Activated CD8-positive, alpha-beta memory T cell treated with anti-CD3 and anti-CD28 coated beads, Interleukin-2, amount 50 U/mL, for 1 hour (primary cell): Measurements from ENCODE around the gene TAF1B.
"Not testable (repeated sequence)": the region's sequence is repeated elsewhere in the genome, so short reads cannot be mapped to it uniquely, and the experiment has no call there.

Experiments
- DNase-seq: peaks from one replicate; pipeline ENCODE4 v3.0.0-alpha.2; 2020; ENCODE audit errors: extremely low read depth

The TAF1B gene

DNA sequence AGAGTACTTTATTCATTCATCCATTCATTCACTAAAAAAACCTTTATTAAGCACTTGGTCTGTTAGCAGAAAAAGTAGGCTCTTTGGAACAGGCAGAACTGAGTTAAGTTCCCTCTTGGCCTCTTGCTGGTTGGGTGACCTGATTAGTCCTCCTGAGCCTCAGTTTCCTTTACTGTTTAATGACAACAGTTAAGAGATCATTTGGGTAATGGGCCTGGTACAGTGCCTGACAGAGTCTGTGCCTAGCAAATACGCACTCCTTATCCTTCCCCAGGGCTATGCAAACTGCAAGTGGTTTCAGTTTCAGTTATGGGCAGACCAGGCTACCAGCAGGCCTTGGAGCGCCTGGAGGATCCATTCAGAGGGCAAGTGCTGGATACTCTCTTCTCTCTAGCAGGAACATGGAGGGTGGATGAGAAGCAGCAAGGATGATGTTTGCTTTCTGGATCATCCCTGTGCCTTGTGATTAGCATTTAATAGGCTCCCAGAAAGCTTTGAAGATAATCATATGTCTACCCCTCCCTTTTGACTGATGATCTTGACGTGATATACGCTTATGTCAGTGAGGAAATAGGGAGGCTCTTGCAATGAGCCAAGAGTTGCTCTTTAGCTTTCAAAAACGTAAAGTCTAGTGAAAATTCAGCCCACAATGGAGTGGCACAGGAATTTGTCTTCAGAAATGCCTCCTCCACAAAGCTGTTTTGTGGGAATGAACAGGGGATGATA, 12.4 kb upstream of the TAF1B start:
- DNase-seq: no peak

DNA sequence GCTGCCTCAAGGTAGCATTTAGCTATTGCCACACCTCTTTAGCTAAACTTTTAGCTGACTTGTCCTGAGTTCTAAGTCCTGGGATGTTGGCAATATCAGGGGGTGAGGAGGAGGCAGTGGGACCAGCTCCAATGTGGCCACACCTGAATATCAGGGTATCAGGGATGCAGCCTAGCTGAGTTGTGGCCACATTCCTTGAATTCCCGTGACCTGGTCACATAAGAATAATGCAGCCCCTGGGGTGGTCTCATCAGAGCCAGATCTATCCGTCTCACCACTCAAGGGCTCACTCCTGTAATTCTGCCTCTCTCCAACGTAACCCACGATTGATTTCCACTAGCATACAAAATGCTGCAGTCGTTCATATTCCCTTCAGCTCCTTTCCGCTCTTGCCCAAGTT, 11.6 kb upstream of the TAF1B start:
- no peak for DNase-seq

DNA sequence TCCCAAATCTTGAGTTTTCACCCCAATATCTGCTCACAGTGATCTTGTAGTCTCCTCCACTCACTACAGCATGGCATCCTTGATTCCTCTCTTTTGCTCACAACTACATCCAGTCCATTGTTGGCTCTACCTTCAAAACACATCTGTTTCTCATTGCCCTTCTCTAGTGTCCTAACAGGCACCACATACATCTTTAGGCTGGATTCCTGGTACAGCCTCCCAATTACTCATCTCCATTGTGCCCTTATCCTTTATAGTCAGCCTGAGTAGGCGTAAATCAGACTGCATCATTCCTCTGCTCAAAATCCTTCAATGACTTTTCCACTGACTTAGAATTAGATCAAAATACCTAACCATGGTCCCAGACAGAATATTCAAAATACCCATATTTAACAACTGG, 10.7 kb upstream of the TAF1B start:
- DNase-seq: no peak

DNA sequence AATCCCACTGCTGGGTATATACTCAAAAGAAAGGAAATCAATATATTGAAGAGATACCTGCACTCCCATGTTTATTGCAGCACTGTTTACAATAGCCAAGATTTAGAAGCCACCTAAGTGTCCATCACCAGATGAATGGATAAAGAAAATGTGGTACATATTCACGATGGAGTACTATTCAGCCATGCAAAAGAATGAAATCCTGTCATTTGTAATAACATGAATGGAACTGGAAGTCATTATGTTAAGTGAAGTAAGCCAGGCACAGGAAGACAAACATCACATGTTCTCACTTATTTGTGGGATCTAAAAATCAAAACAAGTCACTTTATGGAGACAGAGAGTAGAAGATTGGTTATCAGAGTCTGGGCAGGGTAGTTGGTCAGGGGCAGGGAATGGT, 8.2 kb upstream of the TAF1B start:
- DNase-seq: not testable (repeated sequence)

DNA sequence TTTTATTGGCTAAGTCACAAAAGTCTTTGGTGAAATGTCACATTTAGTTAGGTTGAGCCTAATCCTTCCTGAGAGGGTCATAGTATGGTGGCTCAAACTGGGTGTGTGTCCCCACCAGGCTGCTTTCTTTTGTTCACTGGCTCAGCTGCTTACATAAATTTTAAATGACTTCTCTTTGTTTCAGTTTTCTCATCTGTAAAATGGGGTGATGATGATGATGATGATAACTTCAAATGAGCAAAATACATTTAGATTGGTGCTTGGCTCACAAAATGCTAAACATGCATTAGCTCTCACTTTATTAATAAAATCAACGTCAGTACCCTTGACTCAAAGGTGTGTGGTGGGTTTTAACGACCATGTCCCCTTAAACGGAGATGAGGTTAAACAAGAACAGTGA, 7.2 kb upstream of the TAF1B start:
- DNase-seq: no peak

DNA sequence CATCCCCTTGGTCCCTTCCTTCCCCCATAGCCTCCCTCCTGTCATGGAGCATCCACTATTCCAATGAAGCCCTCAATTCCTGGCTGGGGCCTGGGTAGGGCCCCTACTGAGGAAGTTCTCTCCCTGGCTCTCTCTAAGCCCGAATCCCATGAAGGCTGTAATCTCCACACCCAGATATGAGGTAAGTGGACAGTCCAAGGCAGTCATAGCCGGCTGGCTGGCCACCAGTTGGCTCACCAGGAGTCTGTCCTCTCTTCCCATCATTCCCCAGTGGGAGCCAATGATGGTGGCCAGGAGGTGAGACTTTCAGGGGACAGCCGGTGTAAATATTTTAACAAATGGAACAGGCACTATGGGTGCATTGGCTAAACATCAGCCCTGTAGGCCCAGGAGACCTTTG, 6.8 kb upstream of the TAF1B start:
- no peak for DNase-seq

DNA sequence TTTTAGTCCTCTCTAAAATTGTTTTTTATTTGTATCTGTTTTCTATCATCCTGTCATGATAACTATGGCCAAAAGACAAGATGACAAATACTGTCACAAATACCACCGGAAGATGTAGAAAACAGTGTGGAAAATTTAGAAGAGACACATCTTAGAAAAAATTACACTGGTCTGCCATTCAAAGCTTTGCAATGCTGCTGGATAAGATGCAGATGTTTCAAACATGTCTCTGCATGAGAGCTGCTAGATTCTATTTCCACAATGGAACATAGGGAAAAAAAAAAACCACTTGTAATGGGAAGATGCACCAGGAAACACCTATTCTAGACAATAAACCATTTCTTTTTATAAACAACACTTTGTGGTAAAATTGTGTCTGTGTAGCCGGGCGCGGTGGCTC, 5.8 kb upstream of the TAF1B start:
- DNase-seq: no peak

DNA sequence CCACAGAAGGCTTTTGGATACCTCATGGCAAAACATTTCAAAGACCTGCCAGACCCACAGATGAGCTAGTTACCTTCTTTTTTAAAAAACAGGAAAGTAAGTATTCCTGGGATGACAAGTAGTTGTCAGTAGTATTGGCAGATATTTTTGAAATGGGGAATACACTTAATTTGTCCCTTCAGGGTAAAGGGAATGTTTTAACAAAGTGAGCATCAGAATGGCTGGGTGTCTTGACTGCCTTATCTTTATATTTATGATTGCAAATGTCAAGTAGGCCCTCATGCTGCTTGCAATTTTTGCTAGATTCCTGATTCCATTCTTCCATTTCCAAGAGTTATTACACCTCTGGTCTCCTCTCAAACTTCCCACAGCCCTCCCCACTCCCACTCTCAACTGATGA, 4.9 kb upstream of the TAF1B start:
- no peak for DNase-seq

DNA sequence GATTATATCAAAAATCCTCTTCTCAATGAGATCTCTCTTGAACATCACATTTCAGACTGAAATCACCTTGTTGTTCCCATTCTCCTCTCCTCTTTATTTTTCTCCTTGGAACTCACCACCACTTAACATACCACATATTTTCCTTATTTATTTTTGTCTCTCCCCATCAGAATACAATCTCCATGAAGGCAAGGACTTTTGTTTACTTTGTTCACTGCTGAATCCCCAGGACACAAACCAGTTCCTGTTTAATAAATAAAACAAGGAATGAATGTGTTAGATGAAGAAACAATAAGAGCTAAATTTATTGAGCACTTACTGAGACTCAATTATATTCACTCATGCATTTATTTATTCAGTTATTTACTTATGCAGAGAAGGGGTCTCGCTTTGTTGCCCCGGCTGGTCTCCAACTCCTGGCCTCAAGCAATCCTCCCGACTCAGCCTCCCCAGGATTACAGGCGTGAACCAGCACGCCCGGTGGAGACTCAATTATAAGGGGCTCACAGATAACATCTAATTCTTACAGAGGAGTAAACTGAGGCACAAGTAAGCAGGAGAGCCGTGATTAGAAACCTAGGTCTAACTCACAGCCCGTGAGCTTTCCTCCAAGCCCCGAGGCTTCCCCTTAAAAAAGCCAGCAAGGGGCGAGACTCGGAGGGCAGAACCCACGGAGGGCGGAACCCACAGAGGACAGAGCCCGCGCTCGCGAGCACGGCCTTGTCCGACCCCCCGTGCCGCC, 616 bp upstream of the TAF1B start:
- DNase-seq: no peak

DNA sequence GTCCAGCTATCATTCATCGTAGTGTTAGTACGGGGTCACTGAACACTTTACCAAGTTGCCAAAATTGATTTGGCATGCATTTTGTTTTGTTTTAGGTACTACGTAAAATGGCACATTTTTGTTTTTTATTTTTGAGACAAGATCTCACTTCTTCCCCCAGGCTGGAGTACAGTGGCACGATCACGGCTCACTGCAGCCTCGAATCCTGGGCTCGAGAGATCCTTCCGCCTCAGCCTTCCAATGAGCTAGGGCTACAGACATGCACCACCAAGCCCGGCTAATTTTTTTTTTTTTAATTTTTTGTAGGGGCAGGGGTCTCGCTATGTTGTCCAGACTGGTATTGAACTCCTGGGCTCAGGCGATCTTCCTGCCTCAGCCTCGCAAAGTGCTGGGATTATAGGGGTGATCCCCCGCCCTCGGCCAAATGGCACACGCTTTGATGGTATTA, 786 bp downstream of the TAF1B start:
- no peak for DNase-seq

DNA sequence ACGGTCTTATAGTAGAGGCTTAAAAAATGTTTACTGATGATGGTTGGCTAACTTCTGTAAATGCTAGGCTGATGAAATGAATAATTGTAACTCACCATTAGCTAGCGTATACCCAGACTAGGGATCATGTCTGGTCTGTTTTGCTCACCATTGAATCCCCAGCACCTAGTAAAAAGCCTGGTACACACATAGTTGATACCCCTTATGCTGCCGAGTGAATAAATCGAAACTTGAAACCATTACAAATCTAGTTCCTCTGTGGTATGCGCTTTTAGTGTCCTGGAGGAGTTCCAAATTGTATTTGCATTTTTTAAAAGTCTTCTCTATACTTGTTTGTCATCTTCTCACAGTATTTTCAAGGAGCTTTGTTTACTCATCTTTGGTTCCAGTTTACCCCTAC, 1.3 kb downstream of the TAF1B start:
- DNase-seq: no peak

DNA sequence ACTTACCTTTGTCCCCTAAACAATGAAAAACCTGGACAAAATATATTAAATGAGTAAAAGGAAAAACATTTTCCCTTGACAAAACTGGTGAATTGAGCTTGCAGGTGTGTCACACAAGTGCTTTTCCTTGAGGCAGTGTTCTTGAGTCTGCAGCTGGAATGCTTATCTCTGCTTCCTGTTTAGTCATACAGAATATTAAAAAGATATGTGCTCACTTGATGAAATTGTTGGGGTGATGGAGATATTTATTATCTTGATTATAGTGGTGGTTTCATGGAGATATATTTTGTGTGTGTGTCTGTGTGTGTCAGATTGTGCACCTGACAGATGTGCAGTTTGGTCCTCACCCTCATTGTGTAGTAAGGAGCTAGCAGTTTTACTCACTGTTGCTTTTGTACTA, 3.3 kb downstream of the TAF1B start:
- no peak for DNase-seq

DNA sequence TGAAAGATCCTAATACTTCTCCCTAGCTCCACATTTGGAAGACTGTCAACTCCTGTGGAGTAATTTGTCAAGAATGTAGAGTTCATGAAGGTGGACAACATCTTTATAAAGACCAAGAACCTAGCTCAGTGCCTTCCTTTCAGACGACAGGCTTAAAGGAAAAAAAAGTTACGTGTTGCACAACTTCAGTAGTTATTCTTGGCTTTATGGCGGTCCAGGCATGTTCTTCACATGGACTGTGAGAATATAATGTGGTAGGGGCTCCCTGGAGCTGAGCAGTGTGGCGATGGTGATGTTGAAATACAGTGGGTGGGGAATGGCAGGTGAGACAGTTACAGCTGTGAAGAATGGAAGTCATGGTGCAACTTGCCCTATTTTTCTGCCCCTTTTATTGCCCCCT, 3.9 kb downstream of the TAF1B start:
- no peak for DNase-seq

DNA sequence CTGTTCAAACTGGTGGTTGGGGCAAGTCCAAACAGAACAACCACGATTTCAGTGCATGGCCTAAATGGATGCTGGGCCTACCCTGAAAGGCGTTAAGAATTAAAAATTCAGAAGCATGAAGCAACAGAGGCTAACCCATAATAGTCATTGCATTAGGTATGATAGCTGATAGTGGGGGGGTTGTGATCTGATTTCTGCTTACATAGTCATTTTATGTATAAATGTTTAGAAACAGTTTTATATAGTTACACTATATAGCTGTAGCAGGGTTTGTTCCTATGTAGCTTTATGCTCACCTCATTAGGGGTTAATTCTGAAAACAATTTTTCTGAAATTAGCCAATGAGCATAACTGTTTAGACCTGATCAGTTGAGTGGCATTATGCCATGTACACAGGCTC, 9.6 kb downstream of the TAF1B start:
- no peak for DNase-seq

DNA sequence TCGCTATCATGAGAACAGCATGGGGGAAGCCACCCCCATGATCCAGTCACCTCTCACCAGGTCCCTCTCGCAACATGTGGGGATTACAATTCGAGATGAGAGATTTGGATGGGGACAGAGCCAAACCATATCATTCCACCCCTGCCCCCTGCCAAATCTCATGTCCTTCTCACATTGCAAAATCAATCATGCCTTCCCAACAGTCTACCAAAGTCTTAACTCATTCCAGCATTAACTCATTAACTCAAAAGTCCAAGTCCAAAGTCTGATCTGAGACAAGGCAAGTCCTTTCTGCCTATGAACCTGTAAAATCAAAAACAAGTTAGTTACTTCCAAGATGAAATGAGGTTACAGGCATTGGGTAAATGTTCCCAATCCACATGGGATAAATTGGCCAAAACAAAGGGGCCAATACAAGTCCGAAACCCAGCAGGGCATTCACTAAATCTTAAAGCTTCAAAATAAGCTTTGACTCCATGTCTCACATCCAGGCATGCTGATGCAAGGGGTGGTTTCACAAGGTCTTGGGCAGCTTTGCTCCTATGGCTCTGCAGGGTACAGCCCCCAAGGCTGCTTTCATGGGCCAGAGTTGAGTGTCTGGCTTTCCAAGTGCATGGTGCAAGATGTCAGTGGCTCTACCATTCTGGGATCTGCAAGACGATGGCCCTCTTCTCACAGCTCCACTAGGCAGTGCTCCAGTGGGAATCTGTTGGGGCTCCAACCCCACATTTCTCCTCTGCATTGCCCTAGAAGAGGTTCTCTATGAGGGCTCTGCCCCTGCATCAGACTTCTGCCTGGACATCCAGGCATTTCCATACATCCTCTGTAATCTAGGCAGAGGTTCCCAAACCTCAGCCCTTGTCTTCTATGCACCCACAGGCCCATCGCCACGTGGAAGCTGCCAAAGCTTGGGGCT, 14.8 kb downstream of the TAF1B start:
- DNase-seq: no peak

DNA sequence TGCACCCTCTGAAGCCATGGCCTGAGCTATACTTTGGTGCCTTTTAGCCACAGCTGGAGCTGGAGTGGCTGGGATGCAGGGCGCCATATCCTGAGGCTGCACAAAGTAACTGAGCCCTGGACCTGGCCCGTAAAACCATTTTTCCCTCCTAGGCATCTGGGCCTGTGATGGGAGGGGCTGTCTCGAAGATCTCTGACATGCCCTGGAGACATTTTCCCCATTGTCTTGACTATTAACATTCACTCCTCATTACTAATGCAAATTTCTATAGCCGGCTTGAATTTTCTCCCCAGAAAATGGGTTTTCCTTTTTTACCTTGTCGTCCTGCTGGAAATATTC, 15.4 kb downstream of the TAF1B start:
- DNase-seq: no peak

DNA sequence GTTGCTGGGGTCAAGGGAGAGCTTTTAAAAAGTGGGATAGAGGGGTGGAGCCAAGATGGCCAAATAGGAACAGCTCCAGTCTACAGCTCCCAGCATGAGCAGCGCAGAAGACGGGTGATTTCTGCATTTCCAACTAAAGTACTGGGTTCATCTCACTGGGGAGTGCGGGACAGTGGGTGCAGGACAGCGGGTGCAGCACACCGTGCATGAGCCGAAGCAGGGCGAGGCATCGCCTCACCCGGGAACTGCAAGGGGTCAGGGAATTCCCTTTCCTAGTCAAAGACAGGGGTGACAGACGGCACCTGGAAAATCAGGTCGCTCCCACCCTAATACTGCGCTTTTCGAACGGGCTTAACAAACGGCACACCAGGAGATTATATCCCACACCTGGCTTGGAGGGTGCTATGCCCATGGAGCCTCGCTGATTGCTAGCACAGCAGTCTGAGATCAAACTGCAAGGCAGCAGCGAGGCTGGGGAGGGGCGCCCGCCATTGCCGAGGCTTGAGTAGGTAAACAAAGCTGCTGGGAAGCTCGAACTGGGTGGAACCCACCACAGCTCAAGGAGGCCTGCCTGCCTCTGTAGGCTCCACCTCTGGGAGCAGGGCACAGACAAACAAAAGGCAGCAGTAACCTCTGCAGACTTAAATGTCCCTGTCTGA, 17.8 kb downstream of the TAF1B start:
- DNase-seq: not testable (repeated sequence)

DNA sequence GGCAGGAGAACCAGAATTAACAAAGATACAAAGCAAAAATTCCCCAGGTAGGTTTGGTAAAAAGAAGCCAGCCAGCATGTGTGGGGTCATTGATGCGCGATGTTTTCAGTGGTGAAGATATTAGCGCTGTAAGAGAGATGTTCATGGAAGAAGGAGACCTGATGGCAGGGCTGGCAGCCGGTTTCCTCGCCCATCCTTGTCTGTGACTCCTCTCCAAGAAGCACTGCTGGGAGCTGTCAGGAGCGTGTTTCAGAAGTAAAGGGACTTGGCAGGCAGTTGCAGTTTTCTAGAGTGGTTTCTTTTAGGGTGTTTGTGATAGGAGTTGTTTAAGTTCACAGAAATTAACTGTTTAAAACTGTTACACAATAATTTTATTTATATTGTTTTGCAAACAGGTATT, 24.6 kb downstream of the TAF1B start:
- DNase-seq: no peak

DNA sequence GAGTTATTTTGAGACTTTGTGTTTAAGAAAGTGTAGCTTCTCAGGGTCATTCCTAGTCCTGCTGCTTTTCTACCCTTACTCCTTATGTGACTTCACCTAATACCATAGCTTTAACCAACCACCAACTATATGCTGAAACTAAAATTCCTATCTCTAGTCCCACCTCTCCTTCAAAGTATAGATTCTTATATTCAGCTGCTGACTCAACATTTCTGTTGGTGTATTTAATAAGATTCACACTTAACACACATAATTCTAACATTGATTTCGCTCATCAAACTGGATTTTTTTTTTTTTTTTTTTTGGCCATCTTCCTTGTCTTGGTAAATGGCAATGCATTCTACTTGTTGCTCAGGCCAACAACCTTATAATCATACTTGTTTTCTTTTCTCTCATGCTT, 30.1 kb downstream of the TAF1B start:
- no peak for DNase-seq

DNA sequence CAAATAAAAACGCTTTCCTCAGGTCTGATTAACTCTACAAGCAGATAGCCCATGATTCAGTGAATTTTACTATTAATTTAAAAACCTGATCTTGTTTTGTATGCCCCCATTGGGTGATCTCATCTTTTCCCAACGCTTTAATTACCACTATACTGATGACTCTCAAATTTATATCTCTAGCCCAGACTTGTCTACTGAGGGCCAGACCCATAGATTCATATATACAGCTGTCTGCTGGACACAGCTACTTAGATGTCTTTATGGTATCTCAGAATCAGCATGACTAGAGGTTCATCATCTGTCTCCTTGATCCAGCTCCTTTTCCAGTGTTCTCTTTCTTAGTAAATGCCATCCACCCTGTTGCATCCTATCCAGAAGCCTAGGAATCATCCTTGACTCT, 33.8 kb downstream of the TAF1B start:
- DNase-seq: no peak

DNA sequence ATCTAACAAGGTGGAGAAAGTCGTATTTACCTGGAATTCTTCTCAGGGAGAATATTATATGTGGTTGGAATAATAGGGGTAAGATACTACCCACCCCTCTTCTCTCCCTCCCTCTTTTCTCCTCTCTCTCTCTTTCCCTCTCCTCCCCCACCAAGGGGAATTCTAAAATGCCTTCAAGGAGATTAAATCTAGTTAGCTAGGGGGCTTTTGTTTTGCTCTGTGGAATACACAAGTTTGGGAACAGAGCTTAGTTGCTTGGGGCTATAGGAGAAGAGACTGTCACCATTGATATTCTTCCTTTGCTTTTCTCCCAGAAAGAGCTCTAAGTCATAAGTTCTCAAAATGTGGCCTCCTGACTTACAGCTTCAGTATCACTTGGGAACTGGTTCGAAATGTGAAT, 34.5 kb downstream of the TAF1B start:
- DNase-seq: no peak
